DMS153 treated with DMSO at 0.1 percent for 48 hours (cell line): ENCODE data around the gene ADAMTS12.

Experiments
- DNase-seq: peaks from one replicate; lab custom pipeline; 2025; ENCODE audit not compliant: unreplicated experiment; lab: John Stamatoyannopoulos, UW

Gene ADAMTS12

DNA sequence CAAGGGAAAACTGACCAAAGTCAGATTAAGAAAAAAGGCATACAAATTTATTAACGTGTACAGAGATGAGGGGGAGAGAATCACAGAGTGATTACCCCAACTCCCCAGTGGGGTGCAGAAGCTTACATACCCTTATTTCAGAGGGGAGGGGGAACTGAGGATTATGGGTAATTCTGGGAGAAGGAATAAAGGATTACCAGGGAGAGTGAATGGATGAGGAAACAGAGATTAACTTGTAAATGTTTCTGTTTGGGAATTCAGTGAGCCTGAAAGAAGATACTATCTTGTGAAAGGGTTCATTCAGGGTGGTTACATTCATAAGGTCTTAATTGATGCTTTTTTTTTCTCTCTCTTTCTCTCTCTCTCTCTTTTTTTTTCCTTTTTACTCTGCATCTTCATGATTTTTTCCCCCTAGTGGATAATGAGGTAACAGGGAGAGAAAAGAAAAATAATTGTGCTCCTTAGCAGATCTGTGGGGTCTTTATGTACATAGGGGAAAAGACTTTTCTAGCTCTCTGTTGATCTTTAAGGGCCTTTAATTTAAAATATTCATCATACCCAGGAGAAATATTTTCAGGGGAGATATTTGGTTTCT, 401.6 kb downstream of the ADAMTS12 start:
- DNase-seq: no peak

DNA sequence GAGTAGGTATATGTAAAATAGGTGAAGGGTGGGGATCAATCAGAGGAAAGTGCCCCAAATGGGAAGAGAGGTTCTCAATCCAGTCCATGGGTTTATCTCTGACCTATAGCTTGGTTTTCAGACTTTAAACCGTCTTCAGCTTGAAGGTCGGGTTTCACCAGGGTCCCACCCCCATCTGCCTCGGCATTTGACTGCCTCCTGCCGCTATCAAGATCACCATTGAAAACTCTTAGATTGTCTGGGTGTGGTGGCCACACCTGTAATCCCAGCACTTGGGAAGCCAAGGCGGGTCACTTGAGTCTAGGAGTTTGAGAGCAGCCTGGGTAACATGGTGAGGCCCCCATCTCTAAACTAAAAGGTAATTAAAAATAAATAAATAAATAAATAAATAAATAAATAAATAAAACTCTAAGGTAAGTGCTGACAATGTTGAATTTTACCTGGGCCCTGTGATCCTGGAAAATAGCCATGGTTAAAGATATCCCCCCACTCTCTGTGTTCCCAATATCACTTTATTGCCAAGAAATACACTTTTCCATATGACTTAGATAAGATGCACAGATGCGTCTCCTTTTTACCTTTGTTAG, 402.2 kb downstream of the ADAMTS12 start:
- no peak for DNase-seq

DNA sequence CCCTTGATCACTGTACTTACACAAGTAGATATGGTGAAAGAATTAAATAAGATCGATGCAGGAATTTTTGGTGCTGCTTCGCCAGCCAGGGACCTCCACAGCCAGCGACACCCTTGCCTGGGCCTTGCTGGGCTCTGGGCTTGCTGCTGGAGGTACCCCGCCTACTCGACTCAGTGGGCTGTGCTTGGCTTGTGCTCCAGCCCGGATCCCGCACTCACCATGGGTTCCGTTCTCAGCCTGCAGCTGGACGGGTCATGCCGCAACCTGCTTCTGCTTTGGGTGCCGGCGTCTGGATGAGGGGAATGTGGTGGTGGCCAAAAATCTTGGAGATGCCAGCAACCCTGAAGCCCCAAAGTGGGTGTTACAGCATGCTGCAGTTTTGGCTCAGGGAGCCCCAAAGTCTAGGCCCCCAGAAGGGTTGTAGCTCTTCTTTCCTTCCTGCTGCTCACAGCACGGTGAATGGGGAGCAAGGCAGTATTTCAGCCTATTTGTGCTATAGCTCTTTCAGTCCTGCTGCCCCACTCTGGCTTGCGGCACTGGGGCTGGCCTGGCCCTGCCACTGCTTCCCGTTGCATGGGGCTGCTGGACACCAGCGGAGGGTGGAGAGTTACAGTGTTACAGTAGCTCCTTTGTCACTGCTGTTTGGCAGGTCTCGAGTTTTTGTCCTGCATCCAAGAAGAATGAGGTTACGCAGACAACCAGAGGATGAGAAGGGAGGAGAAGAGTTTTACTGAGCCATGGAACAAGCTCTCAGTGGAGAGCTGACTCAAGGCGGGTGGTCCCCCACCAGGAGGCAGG, 403.0 kb downstream of the ADAMTS12 start:
- DNase-seq: no peak

DNA sequence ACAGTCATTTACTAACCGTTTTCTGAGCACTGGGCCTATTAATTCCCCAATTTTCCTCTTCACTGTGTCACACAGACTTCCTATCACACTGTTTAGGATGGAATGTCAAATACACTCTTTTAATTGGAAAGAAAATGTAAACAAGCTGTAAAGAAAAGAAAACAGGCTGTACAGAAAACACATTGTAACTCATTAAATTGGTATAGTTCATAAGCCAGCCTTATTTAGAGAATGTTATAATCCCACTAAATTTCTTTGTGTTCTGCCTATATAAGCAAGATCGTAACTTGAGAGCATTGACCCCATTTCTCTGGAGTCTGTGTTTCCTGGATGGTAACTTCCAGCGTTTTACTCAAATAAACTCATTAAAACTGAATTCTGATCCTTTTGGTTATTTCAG, 404.6 kb downstream of the ADAMTS12 start:
- no peak for DNase-seq

DNA sequence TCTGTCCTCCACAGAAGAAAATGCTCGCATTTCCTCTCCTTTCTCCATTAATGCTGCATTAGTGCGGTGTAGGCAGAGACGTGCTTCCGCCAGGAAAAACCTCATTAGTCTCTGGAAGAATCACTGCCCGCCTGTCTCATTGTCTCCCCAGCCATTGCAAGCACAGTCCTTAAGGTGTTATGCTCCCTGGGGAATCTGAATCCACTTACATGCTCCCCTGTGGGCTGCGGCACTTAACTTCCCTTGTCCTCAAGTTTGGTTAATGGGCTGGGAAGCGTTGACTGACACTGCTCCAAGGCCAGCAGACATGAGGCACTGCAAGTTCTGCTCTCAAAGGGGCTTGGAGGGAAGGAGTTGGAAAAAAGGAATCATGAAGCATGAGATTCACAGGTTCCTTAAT, 409.5 kb downstream of the ADAMTS12 start:
- no peak for DNase-seq

DNA sequence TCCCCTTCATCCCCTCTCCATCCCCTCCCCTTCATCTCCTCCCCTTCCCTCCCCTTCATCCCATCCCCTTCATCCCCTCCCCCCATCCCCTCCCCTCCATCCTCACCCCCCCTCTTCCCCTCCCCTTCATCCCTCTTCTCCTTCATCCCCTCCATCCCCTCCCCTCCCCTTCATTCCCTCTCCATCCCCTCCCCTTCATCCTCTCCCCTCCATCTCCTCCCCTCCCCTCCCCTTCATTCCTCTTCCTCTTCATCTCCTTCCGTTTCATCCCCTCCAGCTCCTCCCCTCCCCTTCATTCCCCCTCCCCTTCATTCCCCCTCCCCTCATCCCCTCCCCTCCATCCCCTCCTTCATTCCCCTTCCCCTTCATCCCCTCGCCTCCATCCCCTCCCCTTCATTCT, 410.9 kb downstream of the ADAMTS12 start:
- DNase-seq: no peak

DNA sequence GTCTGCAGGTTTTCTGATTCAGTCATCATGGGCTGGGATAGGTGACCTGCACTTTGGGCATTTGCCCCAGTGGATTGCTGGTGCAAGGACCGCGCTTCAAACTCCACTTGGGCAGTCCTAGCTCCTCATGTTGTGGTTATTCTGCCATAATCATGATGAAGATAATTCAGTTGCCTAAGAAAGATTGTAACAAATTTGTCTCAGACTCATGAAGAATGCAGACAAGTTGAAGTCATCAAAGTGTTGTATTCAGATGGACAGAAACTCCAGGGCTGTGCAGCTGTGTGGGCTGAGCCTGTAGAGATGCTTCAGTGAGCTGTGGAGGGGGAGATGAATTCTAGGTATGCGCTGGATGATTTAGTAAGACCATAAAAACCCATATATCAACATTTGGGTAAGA, 412.5 kb downstream of the ADAMTS12 start:
- DNase-seq: no peak

DNA sequence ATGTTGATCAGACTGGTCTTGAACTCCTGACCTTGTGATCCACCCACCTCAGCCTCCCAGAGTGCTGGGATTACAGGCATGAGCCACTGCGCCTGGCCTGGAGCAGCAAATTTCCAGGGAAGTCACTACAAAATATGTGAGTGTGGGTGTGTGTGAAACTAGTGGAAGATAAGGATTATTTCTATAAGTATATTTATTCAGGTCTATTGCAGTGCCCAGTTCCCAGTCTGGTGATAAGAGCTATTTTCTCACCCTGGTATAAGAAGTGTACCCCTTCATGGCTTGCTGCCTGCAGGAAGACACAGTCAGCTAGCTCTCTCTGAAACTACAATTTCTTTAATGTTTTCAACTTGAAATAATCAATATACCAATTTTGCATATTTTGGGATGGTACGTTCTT, 414.0 kb downstream of the ADAMTS12 start:
- DNase-seq: no peak

DNA sequence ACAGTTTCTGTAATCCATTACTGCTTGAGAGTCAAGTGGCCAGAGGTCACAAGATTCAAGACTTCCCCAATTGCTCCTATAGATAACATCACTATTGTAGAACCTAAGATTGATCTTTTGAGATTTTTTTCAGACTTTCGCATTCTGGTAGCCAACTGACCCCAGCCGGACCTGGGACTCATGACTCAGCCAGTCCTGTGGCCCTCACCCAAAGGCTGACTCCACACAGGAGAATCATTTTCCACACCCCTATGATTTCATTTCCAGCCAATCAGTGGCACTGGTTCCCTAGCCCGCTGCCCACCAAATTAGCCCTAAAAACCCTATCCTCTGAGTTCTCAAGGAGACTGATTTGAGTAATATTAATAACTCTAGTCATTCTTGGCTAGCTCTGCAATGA, 414.8 kb downstream of the ADAMTS12 start:
- DNase-seq: no peak

DNA sequence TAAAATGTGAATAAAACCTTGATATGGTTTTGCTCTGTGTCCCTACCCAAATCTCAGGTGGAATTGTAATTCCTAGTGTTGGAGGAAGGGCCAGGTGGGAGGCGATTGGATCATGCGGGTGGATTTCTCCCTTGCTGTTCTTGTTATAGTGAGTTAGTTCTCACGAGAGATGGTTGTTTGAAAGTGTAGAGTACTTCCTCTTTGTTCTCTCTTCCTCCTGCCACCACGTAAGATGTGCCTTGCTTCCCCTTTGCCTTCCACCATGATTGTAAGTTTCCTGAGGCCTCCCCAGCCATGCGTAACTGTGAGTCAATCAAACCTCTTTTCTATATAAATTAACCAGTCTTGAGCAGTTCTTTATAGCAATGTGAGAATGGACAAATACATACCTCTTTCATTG, 416.1 kb downstream of the ADAMTS12 start:
- DNase-seq: no peak

DNA sequence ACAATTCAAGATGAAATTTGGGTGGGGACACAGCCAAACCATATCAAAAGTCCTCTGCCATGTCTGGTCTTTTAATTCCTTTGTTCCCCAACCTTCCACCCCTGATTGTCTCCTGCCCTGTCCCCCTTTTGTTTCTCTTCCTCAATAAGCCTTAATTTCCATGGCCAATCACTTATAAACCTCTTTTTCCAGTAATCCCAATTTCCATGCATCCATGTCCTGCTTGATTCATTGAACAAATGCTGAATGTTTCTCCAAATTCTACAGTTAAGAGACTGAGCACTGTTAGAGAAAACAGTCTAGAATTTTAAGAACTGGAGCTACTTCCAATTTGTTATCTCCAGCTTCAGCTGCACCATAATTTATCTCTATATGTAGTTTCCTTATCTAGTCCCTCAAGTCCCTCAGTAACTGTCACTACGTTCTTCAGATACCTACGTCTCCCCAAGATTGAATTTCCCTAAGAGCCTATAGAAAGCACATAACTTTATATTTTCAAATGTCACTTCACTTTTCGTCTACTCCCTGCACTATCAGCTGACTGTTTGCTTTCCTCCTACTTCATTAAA, 416.8 kb downstream of the ADAMTS12 start:
- no peak for DNase-seq

DNA sequence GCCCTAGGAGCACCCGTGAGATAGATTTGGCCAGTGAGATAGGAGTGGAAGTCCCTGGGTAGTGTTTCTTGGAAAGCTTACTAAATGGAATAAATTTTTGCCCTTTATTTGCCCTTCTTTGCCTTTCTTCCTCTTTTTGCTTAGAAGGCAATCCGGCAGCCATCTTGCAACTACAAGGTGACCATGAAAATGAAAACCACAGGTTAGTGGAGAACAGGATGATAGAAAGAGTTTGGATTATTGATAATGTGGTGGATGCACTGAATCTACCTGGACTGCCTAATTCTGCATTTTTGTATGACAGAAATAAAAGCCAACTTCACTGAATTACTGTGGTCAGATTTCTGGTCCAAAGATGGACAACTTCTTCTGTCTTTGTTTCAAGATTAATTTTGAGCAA, 417.8 kb downstream of the ADAMTS12 start:
- DNase-seq: no peak
